Mesenchymal stem cell (in vitro differentiated cells and primary cell): Measurements from ENCODE around the gene ACACB.

ENCODE experiments used
- DNase-seq: peaks from one replicate; pipeline ENCODE4 v3.0.0-alpha.2; 2013
- H2AFZ ChIP-seq: one replicate; pipeline ENCODE4 v1.6.1; 2013; ENCODE audit warnings: low read depth, mild to moderate bottlenecking, control low read depth, inconsistent platforms, low read length, moderate library complexity
- H2AK5ac ChIP-seq: 2 replicates; pipeline ENCODE4 v1.6.1; 2013; ENCODE audit warnings: low read length, moderate library complexity, mild to moderate bottlenecking, inconsistent platforms; ENCODE audit not compliant: severe bottlenecking
- H2BK120ac ChIP-seq: one replicate; pipeline ENCODE4 v1.6.1; 2013; ENCODE audit warnings: low read depth, mild to moderate bottlenecking, inconsistent platforms, low read length, moderate library complexity
- H2BK12ac ChIP-seq, 2 experiments: one replicate each; pipeline ENCODE4 v1.6.1; 2013; ENCODE audit warnings: inconsistent platforms in 2 of 2, low read length in 2 of 2, mild to moderate bottlenecking in 2 of 2, moderate library complexity in 2 of 2, control low read depth in 1 of 2
- H2BK15ac ChIP-seq: one replicate; pipeline ENCODE4 v1.6.1; 2013; ENCODE audit warnings: mild to moderate bottlenecking, low read depth, inconsistent platforms; ENCODE audit not compliant: poor library complexity, severe bottlenecking
- H2BK5ac ChIP-seq: 2 replicates; pipeline ENCODE4 v1.6.1; 2013; ENCODE audit warnings: low read depth, mild to moderate bottlenecking, low read length, control low read depth, inconsistent platforms; ENCODE audit not compliant: poor library complexity, severe bottlenecking
- H3K14ac ChIP-seq, 2 experiments: one replicate each; pipeline ENCODE4 v1.6.1; 2013; ENCODE audit warnings: inconsistent platforms in 2 of 2, low read length in 2 of 2, control low read depth in 1 of 2, mild to moderate bottlenecking in 1 of 2, moderate library complexity in 1 of 2
- H3K18ac ChIP-seq, 2 experiments: one replicate each; pipeline ENCODE4 v1.6.1; 2013; ENCODE audit warnings: inconsistent platforms in 2 of 2, low read length in 2 of 2, control low read depth in 1 of 2, low read depth in 1 of 2, mild to moderate bottlenecking in 1 of 2
- H3K23ac ChIP-seq, 2 experiments: one replicate each; pipeline ENCODE4 v1.6.1; 2013; ENCODE audit warnings: inconsistent platforms in 2 of 2, low read length in 2 of 2, mild to moderate bottlenecking in 2 of 2, moderate library complexity in 2 of 2, control low read depth in 1 of 2
- H3K27ac ChIP-seq: 2 replicates; pipeline ENCODE4 v1.5.1; 2013; ENCODE audit warnings: mild to moderate bottlenecking, moderate library complexity, low read length, control low read depth, inconsistent platforms; ENCODE audit not compliant: poor library complexity, severe bottlenecking
- H3K27me3 ChIP-seq, 2 experiments: 2 replicates each; pipeline versions ENCODE4 v1.6.1 to v1.7.0; 2013; ENCODE audit warnings: low read length in 2 of 2, mild to moderate bottlenecking in 2 of 2, moderate library complexity in 2 of 2, control low read depth in 1 of 2, inconsistent platforms in 1 of 2; ENCODE audit not compliant: control insufficient read depth in 1 of 2, insufficient read depth in 1 of 2
- H3K36me3 ChIP-seq, 2 experiments: 2 replicates each; pipeline versions ENCODE4 v1.6.1 to v1.7.0; 2013; ENCODE audit warnings: low read length in 2 of 2, control low read depth in 1 of 2, inconsistent platforms in 1 of 2, low read depth in 1 of 2, mild to moderate bottlenecking in 1 of 2; ENCODE audit not compliant: insufficient read depth in 2 of 2, control insufficient read depth in 1 of 2
- H3K4ac ChIP-seq, 2 experiments: one replicate each; pipeline ENCODE4 v1.6.1; 2013; ENCODE audit warnings: inconsistent platforms in 2 of 2, low read length in 2 of 2, mild to moderate bottlenecking in 2 of 2, moderate library complexity in 2 of 2, control low read depth in 1 of 2, low read depth in 1 of 2
- H3K4me1 ChIP-seq: 2 replicates; pipeline ENCODE4 v1.6.1; 2013; ENCODE audit warnings: low read depth, low read length, control low read depth; ENCODE audit not compliant: control insufficient read depth, insufficient read depth
- H3K4me2 ChIP-seq: 2 replicates; pipeline ENCODE4 v1.6.1; 2013; ENCODE audit warnings: low read length, mild to moderate bottlenecking, inconsistent platforms; ENCODE audit not compliant: poor library complexity, severe bottlenecking
- H3K4me3 ChIP-seq, 2 experiments: 2 replicates each; pipeline versions ENCODE4 v1.5.1 to v1.7.0; 2013; ENCODE audit warnings: low read length in 2 of 2, mild to moderate bottlenecking in 2 of 2, control low read depth in 1 of 2, low read depth in 1 of 2; ENCODE audit not compliant: insufficient read depth in 1 of 2
- H3K79me1 ChIP-seq: replicated peaks from 2 replicates; pipeline ENCODE4 v1.6.1; 2013; ENCODE audit warnings: mild to moderate bottlenecking, control low read depth, low read length, inconsistent platforms; ENCODE audit not compliant: poor library complexity, severe bottlenecking
- H3K9ac ChIP-seq: 2 replicates; pipeline ENCODE4 v1.7.0; 2013; ENCODE audit warnings: mild to moderate bottlenecking, low read length, moderate library complexity
- H3K9me3 ChIP-seq: 2 replicates; pipeline ENCODE4 v1.7.0; 2013; ENCODE audit warnings: mild to moderate bottlenecking, low read length; ENCODE audit not compliant: control insufficient read depth
- H4K8ac ChIP-seq: one replicate; pipeline ENCODE4 v1.6.1; 2013; ENCODE audit warnings: inconsistent platforms, mild to moderate bottlenecking, low read length, moderate library complexity
- H4K91ac ChIP-seq: one replicate; pipeline ENCODE4 v1.6.1; 2013; ENCODE audit warnings: mild to moderate bottlenecking, low read length, inconsistent platforms
- whole genome bisulfite sequencing: methylation state at CpG from one replicate; pipeline ENCODE4 v1.1.7; 2013; ENCODE audit warnings: mixed read lengths; 5-methylcytosine and 5-hydroxymethylcytosine counted together

ACACB gene

GRCh38 chr12:109278912-109279311, 162.5 kb downstream of the ACACB start:
- H2BK15ac ChIP-seq = no peak overlapping the region

GRCh38 chr12:109279525-109279924, 163.1 kb downstream of the ACACB start:
- no peak overlapping the region for H2BK5ac ChIP-seq

More at GRCh38 chr12:109278912-109279311, 162.5 kb downstream of the ACACB start:
- Histone ChIP-seq H3K9me3 (no peaks in the 10 kb centered on the region), H2AK5ac (no peak overlapping the region), H4K8ac (no peak overlapping the region), H3K18ac (no peak overlapping the region), H3K23ac (no peak overlapping the region), H2AFZ (no peak overlapping the region), H3K4ac (no peak overlapping the region), H2BK12ac (no peak overlapping the region), H3K27me3 (peaks cover 5 to 45% of the 10 kb centered on the region in 2 experiments), H3K79me1 (no peaks in the 10 kb centered on the region), H3K9ac (no peak overlapping the region), H3K4me3 (no peak overlapping the region), H3K27ac (no peak overlapping the region), H3K4me1 (peaks cover 1% of the 10 kb centered on the region), H3K14ac (no peak overlapping the region), H2BK5ac (no peak overlapping the region), H4K91ac (no peak overlapping the region), H3K36me3 (no peaks in the 10 kb centered on the region), H2BK120ac (no peak overlapping the region), H3K4me2 (no peak overlapping the region)
- no peak for DNase-seq
- WGBS = 94% methylated on average over 9 of the region's 10 CpGs

DNA sequence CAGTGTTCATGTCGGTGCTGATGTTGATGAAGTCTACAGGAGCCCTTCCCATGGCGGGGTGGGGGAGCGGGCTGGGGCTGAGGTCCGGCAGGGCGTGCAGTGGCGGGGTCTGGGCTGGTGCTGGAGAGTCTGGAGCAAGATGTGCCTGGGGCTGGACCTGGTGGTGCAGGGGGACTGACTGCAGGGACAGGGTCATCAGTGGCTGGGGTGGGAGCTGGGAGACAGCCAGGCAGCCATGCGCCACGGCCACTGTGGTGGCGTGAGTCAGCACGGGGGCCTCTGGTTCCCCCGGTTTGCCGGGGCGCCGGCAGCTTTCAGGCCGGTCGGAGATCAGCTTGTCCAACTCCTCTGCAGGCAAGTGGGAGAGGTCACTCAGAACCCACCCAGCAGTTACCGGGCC, 165.1 kb downstream of the ACACB start:
- Histone ChIP-seq H3K36me3 (no peaks in the 10 kb centered on the region), H3K9ac (no peak overlapping the region), H3K27ac (no peak overlapping the region), H2AFZ (no peak overlapping the region), H3K23ac (no peak overlapping the region), H2BK120ac (no peak overlapping the region), H3K4me1 (peaks cover 1% of the 10 kb centered on the region), H3K9me3 (no peaks in the 10 kb centered on the region), H3K4me3 (no peak overlapping the region), H3K79me1 (no peaks in the 10 kb centered on the region), H3K18ac (no peak overlapping the region), H3K4me2 (no peak overlapping the region), H3K27me3 (peaks cover 5 to 36% of the 10 kb centered on the region in 2 experiments), H2BK5ac (no peak overlapping the region), H3K14ac (no peak overlapping the region), H2BK12ac (no peak overlapping the region), H4K8ac (no peak overlapping the region), H4K91ac (no peak overlapping the region), H2AK5ac (no peak overlapping the region), H2BK15ac (no peak overlapping the region), H3K4ac (no peak overlapping the region)
- WGBS = 84% methylated on average over 15 of the region's 17 CpGs
- DNase-seq = no peak

More at GRCh38 chr12:109279525-109279924, 163.1 kb downstream of the ACACB start:
- no peaks in the 10 kb centered on the region for H3K9me3 ChIP-seq
- no peak overlapping the region for H3K9ac ChIP-seq
- no peak for DNase-seq
- H3K4me3 ChIP-seq = no peak overlapping the region
- no peak overlapping the region for H4K8ac ChIP-seq
- H2BK15ac ChIP-seq = no peak overlapping the region
- H3K4ac ChIP-seq = no peak overlapping the region
- peaks cover 5 to 45% of the 10 kb centered on the region in 2 experiments for H3K27me3 ChIP-seq
- peaks cover 1% of the 10 kb centered on the region for H3K4me1 ChIP-seq
- H3K4me2 ChIP-seq = no peak overlapping the region
- no peak overlapping the region for H3K23ac ChIP-seq
- H3K14ac ChIP-seq = no peak overlapping the region
- no peak overlapping the region for H2BK12ac ChIP-seq
- WGBS = 93% methylated on average over 12 of the region's 13 CpGs
- H3K18ac ChIP-seq = no peak overlapping the region
- H3K79me1 ChIP-seq = no peaks in the 10 kb centered on the region
- no peak overlapping the region for H2BK120ac ChIP-seq
- H3K36me3 ChIP-seq = no peaks in the 10 kb centered on the region
- no peak overlapping the region for H3K27ac ChIP-seq
- no peak overlapping the region for H2AK5ac ChIP-seq
- H2AFZ ChIP-seq = no peak overlapping the region
- H4K91ac ChIP-seq = no peak overlapping the region

DNA sequence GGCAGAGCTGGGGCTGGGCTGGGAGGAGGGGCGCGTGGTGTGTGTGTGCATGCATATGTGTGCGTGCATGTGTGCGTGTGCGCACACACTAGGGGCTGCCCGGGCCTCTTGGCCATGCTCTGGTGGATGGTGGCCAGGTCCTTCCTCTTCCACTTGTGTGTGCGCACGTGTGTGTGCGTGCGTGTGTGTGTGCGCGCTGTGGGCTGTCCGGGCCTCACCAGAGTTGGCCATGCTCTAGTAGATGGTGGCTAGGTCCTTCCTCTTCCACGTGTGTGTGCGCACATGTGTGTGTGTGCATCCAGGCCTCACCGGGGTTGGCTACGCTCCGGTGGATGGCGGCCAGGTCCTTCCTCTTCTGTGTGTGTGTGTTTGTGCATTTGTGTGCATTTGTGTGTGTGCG, 168.0 kb downstream of the ACACB start:
- H3K18ac ChIP-seq = no peak overlapping the region
- no peak overlapping the region for H4K8ac ChIP-seq
- H2AFZ ChIP-seq = no peak overlapping the region
- H3K4me1 ChIP-seq = no peaks in the 10 kb centered on the region
- H3K14ac ChIP-seq = no peak overlapping the region
- no peak overlapping the region for H3K23ac ChIP-seq
- H3K79me1 ChIP-seq = no peaks in the 10 kb centered on the region
- DNase-seq = no peak
- no peak overlapping the region for H2AK5ac ChIP-seq
- no peaks in the 10 kb centered on the region for H3K9me3 ChIP-seq
- WGBS = 94% methylated on average over 20 of the region's 20 CpGs
- H3K27me3 ChIP-seq = peaks cover 11 to 41% of the 10 kb centered on the region in 2 experiments
- no peak overlapping the region for H2BK12ac ChIP-seq
- H2BK120ac ChIP-seq = no peak overlapping the region
- no peak overlapping the region for H4K91ac ChIP-seq
- no peak overlapping the region for H3K4ac ChIP-seq
- H3K36me3 ChIP-seq = no peaks in the 10 kb centered on the region
- peak overlapping the region in 1 of 2 experiments; percentile 2 for H3K4me3 ChIP-seq
- H2BK15ac ChIP-seq = no peak overlapping the region
- H3K27ac ChIP-seq = no peak overlapping the region
- no peak overlapping the region for H2BK5ac ChIP-seq
- no peak overlapping the region for H3K9ac ChIP-seq
- H3K4me2 ChIP-seq = no peak overlapping the region
